Endodermal cell (in vitro differentiated cells): ENCODE data around the gene FAM13A. TPM values are rescaled to one million over a fixed set of nuclear protein-coding genes. Genes with fewer than 3 reads are reported as not detected.
"Not testable (repeated sequence)": the region's sequence is repeated elsewhere in the genome, so short reads cannot be mapped to it uniquely, and the experiment has no call there.

ENCODE experiments used
- DNase-seq: peaks from one replicate; pipeline ENCODE4 v3.0.0-alpha.2; 2017
- H3K27ac ChIP-seq: 2 replicates; pipeline ENCODE4 v1.5.1; 2013; ENCODE audit warnings: mild to moderate bottlenecking, low read depth, low read length, moderate library complexity
- H3K27me3 ChIP-seq: 2 replicates; pipeline ENCODE4 v1.6.1; 2013; ENCODE audit warnings: mild to moderate bottlenecking, low read length, moderate library complexity; ENCODE audit not compliant: insufficient read depth, control insufficient read depth, poor library complexity, severe bottlenecking
- H3K36me3 ChIP-seq: 2 replicates; pipeline ENCODE4 v1.7.0; 2013; ENCODE audit warnings: mild to moderate bottlenecking, low read length, moderate library complexity; ENCODE audit not compliant: control insufficient read depth, insufficient read depth
- H3K4me1 ChIP-seq: one replicate; pipeline ENCODE4 v1.7.0; 2013; ENCODE audit warnings: low read length; ENCODE audit not compliant: control insufficient read depth, insufficient read depth
- H3K4me3 ChIP-seq: 2 replicates; pipeline ENCODE4 v1.5.1; 2013; ENCODE audit warnings: mild to moderate bottlenecking, low read length, moderate library complexity
- H3K9ac ChIP-seq: 2 replicates; pipeline ENCODE4 v1.6.1; 2013; ENCODE audit warnings: mild to moderate bottlenecking, low read length, moderate library complexity; ENCODE audit not compliant: poor library complexity, severe bottlenecking; ENCODE audit errors: extremely low read depth
- H3K9me3 ChIP-seq: 2 replicates; pipeline ENCODE4 v1.6.1; 2013; ENCODE audit warnings: mild to moderate bottlenecking, low read length, moderate library complexity; ENCODE audit not compliant: control insufficient read depth
- H3K27ac Mint-ChIP-seq: 2 replicates; pipeline ENCODE4 v1.8.0; 2020; ENCODE audit warnings: mixed read lengths
- H3K27me3 Mint-ChIP-seq: 2 replicates; pipeline ENCODE4 v1.8.0; 2021; ENCODE audit warnings: mild to moderate bottlenecking, mixed read lengths; ENCODE audit not compliant: insufficient read depth
- H3K36me3 Mint-ChIP-seq: 2 replicates; pipeline ENCODE4 v1.8.0; 2020; ENCODE audit warnings: low read depth, mixed read lengths
- H3K4me1 Mint-ChIP-seq: 2 replicates; pipeline ENCODE4 v1.8.0; 2020; ENCODE audit warnings: mixed read lengths
- H3K4me3 Mint-ChIP-seq: 2 replicates; pipeline ENCODE4 v1.8.0; 2020; ENCODE audit warnings: mild to moderate bottlenecking, moderate library complexity, mixed read lengths
- H3K9me3 Mint-ChIP-seq: 2 replicates; pipeline ENCODE4 v1.8.0; 2020; ENCODE audit warnings: mild to moderate bottlenecking, mixed read lengths
- WGBS, 2 experiments: methylation state at CpG; one replicate each; pipeline versions ENCODE4 v1.1.5 to v1.1.7; 2013; ENCODE audit warnings: missing lambda C conversion rate in 2 of 2, mixed read lengths in 1 of 2; ENCODE audit not compliant: insufficient coverage in 1 of 2, insufficient read length in 1 of 2; 5-methylcytosine and 5-hydroxymethylcytosine counted together
- total RNA-seq, 2 donors: library from RNA; stranded (reverse); fragmentation: NEBNext Ultra II Directional in 1 of 2; extraction: Animal tissue kit (Norgen Biotek cat#: 25700) in 1 of 2; gene quantifications; 2 replicates in 1 of 2; 3 replicates in 1 of 2; pipeline ENCODE4 v1.2.1, GENCODE V29; 2021
- TF ChIP-seq, protein P1 (sequence below): fragments of 200-600 bp; sonication (generic); conservative IDR thresholded peaks from 2 replicates; pipeline ENCODE4 v1.5.0; 2021; ENCODE audit warnings: antibody characterized with exemption, mild to moderate bottlenecking

The FAM13A gene
- total RNA-seq, 2 donors from 2014 or later: 13.6 to 17.0 TPM

DNA sequence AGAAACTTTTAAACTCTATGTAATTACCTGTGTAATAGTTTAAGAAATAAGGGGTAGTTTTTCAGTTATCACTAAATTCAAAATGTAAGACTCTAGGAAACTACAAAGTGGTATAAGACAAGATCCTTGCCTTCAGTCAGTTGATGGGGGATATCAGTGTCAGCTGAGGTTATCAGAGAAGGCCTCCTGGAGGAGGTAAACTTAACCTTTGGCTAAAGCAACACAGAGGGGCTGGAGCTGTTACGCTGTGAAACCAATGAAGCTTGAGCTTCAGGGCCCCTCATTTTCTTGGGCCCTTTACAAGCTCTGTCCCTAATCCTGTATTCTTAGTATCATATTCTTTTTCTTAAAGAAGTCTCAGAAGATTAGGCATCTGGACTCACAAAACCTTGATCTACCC is 35.9 kb downstream of the FAM13A start:
- 88% methylated on average over 1 of the region's 1 CpG; no CpG with 5 or more reads in 1 of the 2 experiments for WGBS, 2 experiments
- Histone ChIP-seq H3K9me3 (peaks cover 9% of the 10 kb centered on the region), H3K4me1 (peaks cover 7% of the 10 kb centered on the region), H3K9ac (no peak overlapping the region), H3K27me3 (no peaks in the 10 kb centered on the region), H3K4me3 (no peak overlapping the region), H3K36me3 (peaks cover 5% of the 10 kb centered on the region), H3K27ac (no peak overlapping the region)
- Mint-ChIP-seq H3K27me3 (no peaks in the 10 kb centered on the region), H3K9me3 (peaks cover 5% of the 10 kb centered on the region), H3K27ac (peak overlapping the region; percentile 2), H3K4me1 (peaks cover 14% of the 10 kb centered on the region), H3K4me3 (no peak overlapping the region), H3K36me3 (peaks cover 28% of the 10 kb centered on the region)
- TF ChIP-seq, protein P1, sequence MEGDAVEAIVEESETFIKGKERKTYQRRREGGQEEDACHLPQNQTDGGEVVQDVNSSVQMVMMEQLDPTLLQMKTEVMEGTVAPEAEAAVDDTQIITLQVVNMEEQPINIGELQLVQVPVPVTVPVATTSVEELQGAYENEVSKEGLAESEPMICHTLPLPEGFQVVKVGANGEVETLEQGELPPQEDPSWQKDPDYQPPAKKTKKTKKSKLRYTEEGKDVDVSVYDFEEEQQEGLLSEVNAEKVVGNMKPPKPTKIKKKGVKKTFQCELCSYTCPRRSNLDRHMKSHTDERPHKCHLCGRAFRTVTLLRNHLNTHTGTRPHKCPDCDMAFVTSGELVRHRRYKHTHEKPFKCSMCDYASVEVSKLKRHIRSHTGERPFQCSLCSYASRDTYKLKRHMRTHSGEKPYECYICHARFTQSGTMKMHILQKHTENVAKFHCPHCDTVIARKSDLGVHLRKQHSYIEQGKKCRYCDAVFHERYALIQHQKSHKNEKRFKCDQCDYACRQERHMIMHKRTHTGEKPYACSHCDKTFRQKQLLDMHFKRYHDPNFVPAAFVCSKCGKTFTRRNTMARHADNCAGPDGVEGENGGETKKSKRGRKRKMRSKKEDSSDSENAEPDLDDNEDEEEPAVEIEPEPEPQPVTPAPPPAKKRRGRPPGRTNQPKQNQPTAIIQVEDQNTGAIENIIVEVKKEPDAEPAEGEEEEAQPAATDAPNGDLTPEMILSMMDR: no peak
- DNase-seq: no peak

DNA sequence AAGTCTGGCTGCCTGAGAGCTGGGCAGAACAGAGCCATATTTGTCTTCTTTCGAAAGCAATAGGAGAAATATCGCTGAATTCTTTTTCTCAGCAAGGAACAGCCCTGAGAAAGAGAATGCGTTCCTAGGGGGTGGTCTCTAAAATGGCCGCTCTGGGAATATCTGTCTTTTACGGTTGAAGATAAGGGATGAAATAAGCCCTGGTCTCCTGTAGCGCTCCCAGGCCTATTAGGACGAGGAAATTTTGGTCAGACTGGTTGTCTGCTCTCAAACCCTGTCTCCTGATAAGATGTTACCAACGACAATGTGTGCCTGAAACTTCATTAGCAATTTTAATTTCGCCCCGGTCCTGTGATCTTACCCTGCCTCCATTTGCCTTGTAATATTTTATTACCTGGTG is 42.1 kb downstream of the FAM13A start:
- not testable (repeated sequence) for H3K9ac ChIP-seq, H3K27me3 Mint-ChIP-seq, H3K27ac ChIP-seq, DNase-seq, H3K4me3 Mint-ChIP-seq, H3K4me1 Mint-ChIP-seq, H3K4me1 ChIP-seq, H3K27me3 ChIP-seq, H3K27ac Mint-ChIP-seq, H3K4me3 ChIP-seq
- Histone ChIP-seq H3K9me3 (peaks cover 26% of the 10 kb centered on the region), H3K36me3 (peaks cover 27% of the 10 kb centered on the region)
- H3K9me3 Mint-ChIP-seq: peaks cover 25% of the 10 kb centered on the region
- WGBS, 2 experiments: 92 to 95% methylated on average over 10 of the region's 10 CpGs
- peaks cover 61% of the 10 kb centered on the region for H3K36me3 Mint-ChIP-seq

DNA sequence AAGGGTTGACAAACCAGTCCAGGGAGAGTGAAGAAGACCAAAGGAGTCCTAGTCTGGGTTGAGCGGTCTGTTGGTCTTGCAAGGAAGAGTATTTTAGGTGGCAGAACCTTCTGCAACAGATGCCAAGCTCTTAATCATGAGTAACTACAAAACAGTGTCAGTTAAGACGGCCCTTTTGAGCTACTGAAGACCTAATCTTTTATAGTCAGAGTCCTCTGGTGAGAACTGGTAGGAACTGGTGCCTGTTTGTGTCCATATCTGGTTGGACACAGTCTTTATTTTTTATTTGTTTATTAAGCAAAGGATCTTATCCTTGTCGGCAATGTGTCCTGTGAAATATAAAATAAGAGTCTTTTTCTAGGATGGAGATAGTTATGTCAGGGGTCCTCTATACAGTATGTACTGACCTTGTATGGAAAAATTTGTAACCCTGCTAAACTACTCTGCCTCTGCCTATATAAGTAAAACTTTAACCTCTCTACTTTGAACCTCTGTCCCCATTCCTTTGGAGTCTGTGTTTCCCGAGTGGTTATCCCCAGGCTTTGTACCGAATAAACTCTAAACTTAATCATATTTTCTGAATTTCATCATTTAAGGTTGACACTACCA is 47.1 kb downstream of the FAM13A start:
- Histone ChIP-seq H3K9me3 (peaks cover 19% of the 10 kb centered on the region), H3K36me3 (peaks cover 23% of the 10 kb centered on the region), H3K27ac (no peak overlapping the region), H3K27me3 (no peaks in the 10 kb centered on the region), H3K4me3 (no peak overlapping the region), H3K9ac (no peak overlapping the region), H3K4me1 (no peaks in the 10 kb centered on the region)
- 88 to 100% methylated on average over 1 to 5 of the region's 5 CpGs for WGBS, 2 experiments
- Mint-ChIP-seq H3K9me3 (peaks cover 15% of the 10 kb centered on the region), H3K4me3 (no peak overlapping the region), H3K4me1 (no peaks in the 10 kb centered on the region), H3K27ac (no peak overlapping the region), H3K27me3 (no peaks in the 10 kb centered on the region), H3K36me3 (peaks cover 56% of the 10 kb centered on the region)
- no peak for DNase-seq
- TF ChIP-seq, protein P1: no peak

DNA sequence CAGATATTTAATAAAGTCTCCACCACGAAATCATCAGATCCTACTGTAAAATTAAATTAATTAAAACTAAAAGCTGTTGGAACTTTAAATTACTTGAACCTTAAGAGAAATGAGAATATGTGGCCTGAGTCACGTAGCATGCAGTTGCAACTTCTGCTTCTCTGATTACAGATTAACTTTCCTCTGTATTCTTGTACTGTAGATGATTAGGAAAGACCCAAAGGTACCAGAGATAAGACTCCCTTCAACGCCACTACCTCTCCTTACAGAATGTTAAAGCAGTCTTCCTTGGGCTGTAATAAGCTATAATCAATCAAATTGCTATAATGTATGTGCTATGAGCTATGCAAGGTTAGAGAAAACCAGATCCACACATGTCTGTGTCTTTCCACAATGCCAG is 47.9 kb downstream of the FAM13A start:
- TF ChIP-seq, protein P1: no peak

More for the DNA sequence above, 47.9 kb downstream of the FAM13A start:
- H3K9ac ChIP-seq: no peak overlapping the region
- H3K4me1 ChIP-seq: no peaks in the 10 kb centered on the region
- WGBS, 2 experiments: 100% methylated on average over 1 to 3 of the region's 3 CpGs
- Mint-ChIP-seq H3K9me3 (peaks cover 8% of the 10 kb centered on the region), H3K36me3 (peaks cover 49% of the 10 kb centered on the region), H3K27me3 (no peaks in the 10 kb centered on the region), H3K4me1 (no peaks in the 10 kb centered on the region), H3K27ac (no peak overlapping the region), H3K4me3 (no peak overlapping the region)
- peaks cover 16% of the 10 kb centered on the region for H3K9me3 ChIP-seq
- no peak for DNase-seq
- H3K36me3 ChIP-seq: peaks cover 18% of the 10 kb centered on the region
- no peak overlapping the region for H3K4me3 ChIP-seq
- H3K27me3 ChIP-seq: no peaks in the 10 kb centered on the region
- no peak overlapping the region for H3K27ac ChIP-seq
